ENCODE measurements around the gene ANKEF1.

DNA sequence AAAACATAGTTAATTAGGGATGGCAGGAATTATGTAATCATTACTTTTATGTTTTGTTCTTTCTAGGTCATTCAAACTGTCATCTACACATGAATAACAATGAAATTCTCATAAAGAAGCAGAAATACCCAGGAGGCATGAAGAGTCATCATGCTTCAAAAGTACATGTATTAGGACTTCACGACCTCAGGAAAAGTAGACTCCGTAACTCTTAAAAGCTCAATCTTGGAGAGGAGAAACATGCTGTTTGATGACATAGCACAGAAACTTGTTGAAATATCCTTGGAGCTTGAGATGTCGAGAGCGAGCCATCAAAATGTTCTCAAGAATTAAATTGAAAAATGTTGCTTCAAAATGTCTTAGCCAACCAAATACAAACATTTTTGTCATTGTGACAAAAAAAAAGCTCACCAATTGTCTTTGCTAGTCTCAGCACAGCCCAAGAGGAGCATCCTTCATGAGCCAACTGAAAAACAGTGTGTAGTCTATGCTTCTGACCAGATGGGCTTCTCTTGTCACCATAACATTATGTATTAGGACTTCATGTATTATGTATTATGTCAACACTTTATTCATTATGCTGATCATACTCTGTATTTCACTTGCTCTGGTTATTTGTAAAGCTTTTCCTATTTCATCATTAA, 28.2 kb upstream of the ANKEF1 start:
- TF ChIP-seq, protein P1, sequence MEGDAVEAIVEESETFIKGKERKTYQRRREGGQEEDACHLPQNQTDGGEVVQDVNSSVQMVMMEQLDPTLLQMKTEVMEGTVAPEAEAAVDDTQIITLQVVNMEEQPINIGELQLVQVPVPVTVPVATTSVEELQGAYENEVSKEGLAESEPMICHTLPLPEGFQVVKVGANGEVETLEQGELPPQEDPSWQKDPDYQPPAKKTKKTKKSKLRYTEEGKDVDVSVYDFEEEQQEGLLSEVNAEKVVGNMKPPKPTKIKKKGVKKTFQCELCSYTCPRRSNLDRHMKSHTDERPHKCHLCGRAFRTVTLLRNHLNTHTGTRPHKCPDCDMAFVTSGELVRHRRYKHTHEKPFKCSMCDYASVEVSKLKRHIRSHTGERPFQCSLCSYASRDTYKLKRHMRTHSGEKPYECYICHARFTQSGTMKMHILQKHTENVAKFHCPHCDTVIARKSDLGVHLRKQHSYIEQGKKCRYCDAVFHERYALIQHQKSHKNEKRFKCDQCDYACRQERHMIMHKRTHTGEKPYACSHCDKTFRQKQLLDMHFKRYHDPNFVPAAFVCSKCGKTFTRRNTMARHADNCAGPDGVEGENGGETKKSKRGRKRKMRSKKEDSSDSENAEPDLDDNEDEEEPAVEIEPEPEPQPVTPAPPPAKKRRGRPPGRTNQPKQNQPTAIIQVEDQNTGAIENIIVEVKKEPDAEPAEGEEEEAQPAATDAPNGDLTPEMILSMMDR (optimal IDR thresholded peaks at IDR 0.05 in 1 of 3, IDR thresholded peaks at IDR 0.05 in 1 of 3, conservative IDR thresholded peaks at IDR 0.05 in 1 of 3; ENCODE audit: extremely low read depth in 1 of 3, insufficient read depth in 2 of 3, low read length in 3 of 3), result no peak
- no peak for TF ChIP-seq EZH2 (IDR thresholded peaks at IDR 0.05; ENCODE audit: low read length)

All from keratinocyte (primary cell).